ENCODE results near the gene EAF1.

The EAF1 gene

GRCh38 chr3:15439476-15439875, 12.1 kb downstream of the EAF1 start:
- H3K4me1 ChIP-seq (ENCODE audit: control insufficient read depth, insufficient read depth, low read length), result no peaks in the 10 kb centered on the region

GRCh38 chr3:15440891-15441290, 13.5 kb downstream of the EAF1 start:
- peaks cover 30% of the 10 kb centered on the region for H3K36me3 ChIP-seq (ENCODE audit: control insufficient read depth, insufficient read depth, low read length)
- H3K27me3 ChIP-seq (ENCODE audit: control insufficient read depth, insufficient read depth, low read length), result no peaks in the 10 kb centered on the region
- no peaks in the 10 kb centered on the region for H3K9me3 ChIP-seq (ENCODE audit: control insufficient read depth, insufficient read depth, low read length)
- no peak overlapping the region for H3K9ac ChIP-seq (ENCODE audit: low read depth, low read length)
- no peak overlapping the region for H3K4me3 ChIP-seq (ENCODE audit: low read depth, low read length)
- no peaks in the 10 kb centered on the region for H3K4me1 ChIP-seq (ENCODE audit: control insufficient read depth, insufficient read depth, low read length)

More at GRCh38 chr3:15439476-15439875, 12.1 kb downstream of the EAF1 start:
- Histone ChIP-seq H3K4me3 (ENCODE audit: low read depth, low read length) (no peak overlapping the region), H3K27me3 (ENCODE audit: control insufficient read depth, insufficient read depth, low read length) (no peaks in the 10 kb centered on the region), H3K36me3 (ENCODE audit: control insufficient read depth, insufficient read depth, low read length) (peaks cover 37% of the 10 kb centered on the region), H3K9me3 (ENCODE audit: control insufficient read depth, insufficient read depth, low read length) (no peaks in the 10 kb centered on the region), H3K9ac (ENCODE audit: low read depth, low read length) (no peak overlapping the region)

GRCh38 chr3:15443826-15444524, 16.6 kb downstream of the EAF1 start:
- Histone ChIP-seq H3K4me1 (ENCODE audit: control insufficient read depth, insufficient read depth, low read length) (no peaks in the 10 kb centered on the region), H3K9ac (ENCODE audit: low read depth, low read length) (no peak overlapping the region), H3K4me3 (ENCODE audit: low read depth, low read length) (no peak overlapping the region), H3K9me3 (ENCODE audit: control insufficient read depth, insufficient read depth, low read length) (no peaks in the 10 kb centered on the region), H3K27me3 (ENCODE audit: control insufficient read depth, insufficient read depth, low read length) (no peaks in the 10 kb centered on the region), H3K36me3 (ENCODE audit: control insufficient read depth, insufficient read depth, low read length) (peaks cover 11% of the 10 kb centered on the region)

- Histone ChIP-seq H3K4me1 (ENCODE audit: control insufficient read depth, insufficient read depth, low read length) (no peaks in the 10 kb centered on the region), H3K4me3 (ENCODE audit: low read depth, low read length) (no peak overlapping the region), H3K27me3 (ENCODE audit: control insufficient read depth, insufficient read depth, low read length) (no peaks in the 10 kb centered on the region), H3K36me3 (ENCODE audit: control insufficient read depth, insufficient read depth, low read length) (no peaks in the 10 kb centered on the region), H3K9ac (ENCODE audit: low read depth, low read length) (no peak overlapping the region), H3K9me3 (ENCODE audit: control insufficient read depth, insufficient read depth, low read length) (no peaks in the 10 kb centered on the region)
Observed at GRCh38 chr3:15449489-15450224, 22.3 kb downstream of the EAF1 start.

- H3K4me3 ChIP-seq (ENCODE audit: low read depth, low read length), result no peak overlapping the region
- no peaks in the 10 kb centered on the region for H3K36me3 ChIP-seq (ENCODE audit: control insufficient read depth, insufficient read depth, low read length)
- no peaks in the 10 kb centered on the region for H3K4me1 ChIP-seq (ENCODE audit: control insufficient read depth, insufficient read depth, low read length)
- no peaks in the 10 kb centered on the region for H3K9me3 ChIP-seq (ENCODE audit: control insufficient read depth, insufficient read depth, low read length)
- H3K9ac ChIP-seq (ENCODE audit: low read depth, low read length), result no peak overlapping the region
- no peaks in the 10 kb centered on the region for H3K27me3 ChIP-seq (ENCODE audit: control insufficient read depth, insufficient read depth, low read length)
Observed at GRCh38 chr3:15450438-15451215, 23.2 kb downstream of the EAF1 start.

GRCh38 chr3:15451216-15452113, 24.1 kb downstream of the EAF1 start:
- H3K27me3 ChIP-seq (ENCODE audit: control insufficient read depth, insufficient read depth, low read length), result no peaks in the 10 kb centered on the region
- H3K4me3 ChIP-seq (ENCODE audit: low read depth, low read length), result no peak overlapping the region
- H3K4me1 ChIP-seq (ENCODE audit: control insufficient read depth, insufficient read depth, low read length), result no peaks in the 10 kb centered on the region
- no peaks in the 10 kb centered on the region for H3K36me3 ChIP-seq (ENCODE audit: control insufficient read depth, insufficient read depth, low read length)
- no peak overlapping the region for H3K9ac ChIP-seq (ENCODE audit: low read depth, low read length)
- no peaks in the 10 kb centered on the region for H3K9me3 ChIP-seq (ENCODE audit: control insufficient read depth, insufficient read depth, low read length)

- H3K36me3 ChIP-seq (ENCODE audit: control insufficient read depth, insufficient read depth, low read length), result no peaks in the 10 kb centered on the region
- H3K27me3 ChIP-seq (ENCODE audit: control insufficient read depth, insufficient read depth, low read length), result no peaks in the 10 kb centered on the region
- H3K4me3 ChIP-seq (ENCODE audit: low read depth, low read length), result no peak overlapping the region
- H3K9ac ChIP-seq (ENCODE audit: low read depth, low read length), result no peak overlapping the region
- no peaks in the 10 kb centered on the region for H3K4me1 ChIP-seq (ENCODE audit: control insufficient read depth, insufficient read depth, low read length)
- no peaks in the 10 kb centered on the region for H3K9me3 ChIP-seq (ENCODE audit: control insufficient read depth, insufficient read depth, low read length)
Observed at GRCh38 chr3:15452156-15452555, 24.8 kb downstream of the EAF1 start.

GRCh38 chr3:15452961-15453360, 25.6 kb downstream of the EAF1 start:
- Histone ChIP-seq H3K36me3 (ENCODE audit: control insufficient read depth, insufficient read depth, low read length) (no peaks in the 10 kb centered on the region), H3K4me1 (ENCODE audit: control insufficient read depth, insufficient read depth, low read length) (no peaks in the 10 kb centered on the region), H3K9ac (ENCODE audit: low read depth, low read length) (no peak overlapping the region), H3K4me3 (ENCODE audit: low read depth, low read length) (no peak overlapping the region), H3K27me3 (ENCODE audit: control insufficient read depth, insufficient read depth, low read length) (no peaks in the 10 kb centered on the region), H3K9me3 (ENCODE audit: control insufficient read depth, insufficient read depth, low read length) (no peaks in the 10 kb centered on the region)

GRCh38 chr3:15453501-15453900, 26.1 kb downstream of the EAF1 start:
- H3K36me3 ChIP-seq (ENCODE audit: control insufficient read depth, insufficient read depth, low read length), result no peaks in the 10 kb centered on the region
- H3K9ac ChIP-seq (ENCODE audit: low read depth, low read length), result no peak overlapping the region
- H3K27me3 ChIP-seq (ENCODE audit: control insufficient read depth, insufficient read depth, low read length), result no peaks in the 10 kb centered on the region
- no peaks in the 10 kb centered on the region for H3K9me3 ChIP-seq (ENCODE audit: control insufficient read depth, insufficient read depth, low read length)
- no peak overlapping the region for H3K4me3 ChIP-seq (ENCODE audit: low read depth, low read length)
- H3K4me1 ChIP-seq (ENCODE audit: control insufficient read depth, insufficient read depth, low read length), result no peaks in the 10 kb centered on the region

- Histone ChIP-seq H3K9me3 (ENCODE audit: control insufficient read depth, insufficient read depth, low read length) (no peaks in the 10 kb centered on the region), H3K36me3 (ENCODE audit: control insufficient read depth, insufficient read depth, low read length) (no peaks in the 10 kb centered on the region), H3K4me1 (ENCODE audit: control insufficient read depth, insufficient read depth, low read length) (no peaks in the 10 kb centered on the region), H3K4me3 (ENCODE audit: low read depth, low read length) (no peak overlapping the region), H3K27me3 (ENCODE audit: control insufficient read depth, insufficient read depth, low read length) (no peaks in the 10 kb centered on the region), H3K9ac (ENCODE audit: low read depth, low read length) (no peak overlapping the region)
Observed at GRCh38 chr3:15453991-15454625, 26.7 kb downstream of the EAF1 start.

GRCh38 chr3:15454965-15455364, 27.6 kb downstream of the EAF1 start:
- Histone ChIP-seq H3K27me3 (ENCODE audit: control insufficient read depth, insufficient read depth, low read length) (no peaks in the 10 kb centered on the region), H3K36me3 (ENCODE audit: control insufficient read depth, insufficient read depth, low read length) (no peaks in the 10 kb centered on the region), H3K4me1 (ENCODE audit: control insufficient read depth, insufficient read depth, low read length) (no peaks in the 10 kb centered on the region), H3K4me3 (ENCODE audit: low read depth, low read length) (no peak overlapping the region), H3K9ac (ENCODE audit: low read depth, low read length) (no peak overlapping the region), H3K9me3 (ENCODE audit: control insufficient read depth, insufficient read depth, low read length) (no peaks in the 10 kb centered on the region)

Measured in iPS-15b (cell line).